DOHH2 (cell line): ENCODE results near the gene TIPARP.

ENCODE experiments used
- H3F3A ChIP-seq: fragments of 200-600 bp; sonication (generic), shearing (Covaris generic); 2 replicates; pipeline ENCODE4 v1.6.0; 2016; ENCODE audit warnings: antibody characterized with exemption, mild to moderate bottlenecking; ENCODE audit not compliant: control insufficient read depth, insufficient read depth
- H3K27ac ChIP-seq: fragments of 200-600 bp; sonication (generic); 2 replicates; pipeline ENCODE4 v1.5.1; 2014; ENCODE audit warnings: low read depth, mild to moderate bottlenecking, low read length, moderate library complexity
- H3K27me3 ChIP-seq: fragments of 200-600 bp; sonication (generic); 2 replicates; pipeline ENCODE4 v1.6.1; 2014; ENCODE audit warnings: mild to moderate bottlenecking, low read length, mixed read lengths; ENCODE audit not compliant: control insufficient read depth
- H3K36me3 ChIP-seq: fragments of 200-600 bp; sonication (generic); 2 replicates; pipeline ENCODE4 v1.6.1; 2014; ENCODE audit warnings: mild to moderate bottlenecking, low read length, moderate library complexity, mixed read lengths; ENCODE audit not compliant: control insufficient read depth
- H3K4me1 ChIP-seq: fragments of 200-600 bp; sonication (generic); 2 replicates; pipeline ENCODE4 v1.6.1; 2014; ENCODE audit warnings: mild to moderate bottlenecking, low read length, mixed read lengths; ENCODE audit not compliant: control insufficient read depth
- H3K4me2 ChIP-seq: fragments of 200-600 bp; sonication (generic); 2 replicates; pipeline ENCODE4 v1.6.0; 2014; ENCODE audit warnings: mild to moderate bottlenecking, low read length, moderate library complexity
- H3K4me3 ChIP-seq: fragments of 200-600 bp; sonication (generic); 2 replicates; pipeline ENCODE4 v1.5.1; 2014; ENCODE audit warnings: mild to moderate bottlenecking, low read length, mixed read lengths
- H3K79me2 ChIP-seq: fragments of 200-600 bp; sonication (generic); 2 replicates; pipeline ENCODE4 v1.6.1; 2014; ENCODE audit warnings: mild to moderate bottlenecking, low read length, mixed read lengths; ENCODE audit not compliant: control insufficient read depth
- H3K9me2 ChIP-seq: fragments of 200-600 bp; sonication (generic); replicated peaks from 2 replicates; pipeline ENCODE4 v1.6.1; 2014; ENCODE audit warnings: mild to moderate bottlenecking, low read length, mixed read lengths; ENCODE audit not compliant: control insufficient read depth
- H3K9me3 ChIP-seq: fragments of 200-600 bp; sonication (generic); 2 replicates; pipeline ENCODE4 v1.6.1; 2014; ENCODE audit warnings: antibody characterized with exemption, low read length, mixed read lengths; ENCODE audit not compliant: control insufficient read depth, insufficient read depth
- H4K20me1 ChIP-seq: fragments of 200-600 bp; sonication (generic); 2 replicates; pipeline ENCODE4 v1.6.0; 2014; ENCODE audit warnings: low read depth, mild to moderate bottlenecking, antibody characterized with exemption, low read length, moderate library complexity; ENCODE audit not compliant: control insufficient read depth, insufficient read depth
- CTCF ChIP-seq: fragments of 200-600 bp; sonication (generic); IDR thresholded peaks from one replicate; pipeline ENCODE4 v1.5.1; 2014; ENCODE audit warnings: antibody characterized with exemption, mild to moderate bottlenecking, low read depth, low read length; ENCODE audit not compliant: poor library complexity, severe bottlenecking
- EZH2phosphoT487 ChIP-seq: fragments of 200-600 bp; sonication (generic); IDR thresholded peaks from 2 replicates; pipeline ENCODE4 v1.6.1; 2017; ENCODE audit warnings: borderline replicate concordance, mild to moderate bottlenecking, antibody characterized with exemption, low read length, moderate library complexity, mixed read lengths

TIPARP gene

GRCh38 chr3:156745766-156746165 is 71.4 kb downstream of the TIPARP start:
- peaks cover 4% of the 10 kb centered on the region; the same call in 1 of the 2 replicates for H3K4me1 ChIP-seq
- no peaks in the 10 kb centered on the region for H3K79me2 ChIP-seq
- H3K4me2 ChIP-seq = no peak overlapping the region
- TF ChIP-seq CTCF (no peak), EZH2phosphoT487 (no peak)
- no peaks in the 10 kb centered on the region for H4K20me1 ChIP-seq
- H3F3A ChIP-seq = no peaks in the 10 kb centered on the region
- H3K36me3 ChIP-seq = no peaks in the 10 kb centered on the region
- H3K9me2 ChIP-seq = no peaks in the 10 kb centered on the region
- peaks cover 18% of the 10 kb centered on the region for H3K9me3 ChIP-seq
- no peaks in the 10 kb centered on the region for H3K27me3 ChIP-seq
- no peak overlapping the region for H3K27ac ChIP-seq
- no peak overlapping the region for H3K4me3 ChIP-seq

GRCh38 chr3:156747046-156747445 is 72.7 kb downstream of the TIPARP start:
- Histone ChIP-seq H3K79me2 (no peaks in the 10 kb centered on the region), H4K20me1 (no peaks in the 10 kb centered on the region), H3K4me3 (no peak overlapping the region), H3K4me1 (peaks cover 4% of the 10 kb centered on the region; the same call in 1 of the 2 replicates), H3K27ac (no peak overlapping the region), H3K9me3 (peaks cover 18% of the 10 kb centered on the region), H3K9me2 (no peaks in the 10 kb centered on the region), H3K27me3 (no peaks in the 10 kb centered on the region), H3K4me2 (no peak overlapping the region), H3F3A (no peaks in the 10 kb centered on the region), H3K36me3 (no peaks in the 10 kb centered on the region)
- TF ChIP-seq CTCF (no peak), EZH2phosphoT487 (no peak)

- Histone ChIP-seq H3K4me3 (no peak overlapping the region), H4K20me1 (no peaks in the 10 kb centered on the region), H3K9me2 (no peaks in the 10 kb centered on the region), H3K27ac (no peak overlapping the region), H3K27me3 (no peaks in the 10 kb centered on the region), H3K36me3 (no peaks in the 10 kb centered on the region), H3K4me1 (peaks cover 7% of the 10 kb centered on the region), H3K4me2 (no peak overlapping the region), H3F3A (no peaks in the 10 kb centered on the region), H3K9me3 (peaks cover 18% of the 10 kb centered on the region), H3K79me2 (no peaks in the 10 kb centered on the region)
- TF ChIP-seq EZH2phosphoT487 (no peak), CTCF (no peak)
Measured at GRCh38 chr3:156749244-156749643, 74.9 kb downstream of the TIPARP start.
